Ascending aorta (tissue), 2 donors: ENCODE results near the gene CNTNAP2. TPM values are rescaled to one million over a fixed set of nuclear protein-coding genes. Genes with fewer than 3 reads are reported as not detected.

Experiments used
- DNase-seq, 2 donors: peaks; one replicate each; pipeline ENCODE4 v3.0.0-alpha.2; 2019; ENCODE audit warnings: low spot score in 2 of 2
- H3K27ac ChIP-seq, 2 donors: fragments of 200-600 bp; sonication (generic); one replicate each; pipeline ENCODE4 v1.5.1; 2016 to 2017; ENCODE audit warnings: mild to moderate bottlenecking in 1 of 2
- H3K27me3 ChIP-seq: fragments of 200-600 bp; sonication (generic); one replicate; pipeline ENCODE4 v1.5.1; 2017
- H3K36me3 ChIP-seq, 2 donors: fragments of 200-600 bp; sonication (generic); one replicate each; pipeline ENCODE4 v1.5.1; 2016
- H3K4me1 ChIP-seq, 2 donors: fragments of 200-600 bp; sonication (generic); one replicate each; pipeline ENCODE4 v1.5.1; 2016 to 2017; ENCODE audit warnings: mild to moderate bottlenecking in 1 of 2
- H3K4me3 ChIP-seq, 2 donors: fragments of 200-600 bp; sonication (generic); one replicate each; pipeline ENCODE4 v1.5.1; 2016 to 2017; ENCODE audit warnings: mild to moderate bottlenecking in 1 of 2
- H3K9me3 ChIP-seq, 2 donors: fragments of 200-600 bp; sonication (generic); one replicate each; pipeline ENCODE4 v1.5.1; 2016
- intact Hi-C: fragments of 100-400 bp; cut with DNase I; formaldehyde crosslinking; loops from one replicate; pipeline ENCODE4 v1.15.1; 2023
- total RNA-seq: library from RNA; depleted of rRNA; stranded (reverse); fragments of >200 nt; gene quantifications from one replicate; pipeline ENCODE4 v1.1.0, GENCODE V29; 2016
- TF ChIP-seq, protein P1 (sequence below), 3 experiments: fragments of 200-600 bp in 2 of 3; fragments of 450-650 bp in 1 of 3; sonication (generic) in 2 of 3; IDR thresholded peaks; one replicate each; pipeline ENCODE4 v1.5.1; 2016 to 2019; ENCODE audit warnings: antibody characterized with exemption in 3 of 3, mild to moderate bottlenecking in 1 of 3, moderate library complexity in 1 of 3

CNTNAP2 gene
- total RNA-seq, 1 donor from 2014 or later, result not detected

DNA sequence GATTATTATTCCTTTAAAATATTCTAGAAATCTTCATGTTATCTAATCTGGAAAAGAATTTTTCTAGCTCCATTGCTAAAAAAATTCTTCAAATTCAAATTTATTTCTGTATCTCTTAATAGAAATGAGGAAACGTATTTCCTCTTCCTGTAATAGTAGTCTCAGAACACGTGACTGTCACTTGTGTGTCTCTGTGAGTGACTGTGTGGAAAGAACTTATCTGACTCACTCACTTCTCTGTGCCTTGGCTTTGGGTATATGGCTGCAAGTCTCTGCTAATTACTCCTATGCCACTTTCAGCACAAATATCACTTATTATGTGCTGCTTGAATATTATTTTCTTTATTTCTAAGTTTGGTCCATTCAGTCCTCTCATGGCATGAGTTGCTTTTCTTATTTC, 132.7 kb downstream of the CNTNAP2 start:
- Histone ChIP-seq H3K27ac (no peak overlapping the region), H3K4me3 (no peak overlapping the region), H3K9me3 (no peaks in the 10 kb centered on the region), H3K36me3 (no peaks in the 10 kb centered on the region), H3K4me1 (no peaks in the 10 kb centered on the region), H3K27me3 (no peaks in the 10 kb centered on the region)
- DNase-seq, result no peak
- TF ChIP-seq, protein P1, sequence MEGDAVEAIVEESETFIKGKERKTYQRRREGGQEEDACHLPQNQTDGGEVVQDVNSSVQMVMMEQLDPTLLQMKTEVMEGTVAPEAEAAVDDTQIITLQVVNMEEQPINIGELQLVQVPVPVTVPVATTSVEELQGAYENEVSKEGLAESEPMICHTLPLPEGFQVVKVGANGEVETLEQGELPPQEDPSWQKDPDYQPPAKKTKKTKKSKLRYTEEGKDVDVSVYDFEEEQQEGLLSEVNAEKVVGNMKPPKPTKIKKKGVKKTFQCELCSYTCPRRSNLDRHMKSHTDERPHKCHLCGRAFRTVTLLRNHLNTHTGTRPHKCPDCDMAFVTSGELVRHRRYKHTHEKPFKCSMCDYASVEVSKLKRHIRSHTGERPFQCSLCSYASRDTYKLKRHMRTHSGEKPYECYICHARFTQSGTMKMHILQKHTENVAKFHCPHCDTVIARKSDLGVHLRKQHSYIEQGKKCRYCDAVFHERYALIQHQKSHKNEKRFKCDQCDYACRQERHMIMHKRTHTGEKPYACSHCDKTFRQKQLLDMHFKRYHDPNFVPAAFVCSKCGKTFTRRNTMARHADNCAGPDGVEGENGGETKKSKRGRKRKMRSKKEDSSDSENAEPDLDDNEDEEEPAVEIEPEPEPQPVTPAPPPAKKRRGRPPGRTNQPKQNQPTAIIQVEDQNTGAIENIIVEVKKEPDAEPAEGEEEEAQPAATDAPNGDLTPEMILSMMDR (IDR thresholded peaks at IDR 0.05), result no peak
- intact Hi-C loops, result no loop called here

DNA sequence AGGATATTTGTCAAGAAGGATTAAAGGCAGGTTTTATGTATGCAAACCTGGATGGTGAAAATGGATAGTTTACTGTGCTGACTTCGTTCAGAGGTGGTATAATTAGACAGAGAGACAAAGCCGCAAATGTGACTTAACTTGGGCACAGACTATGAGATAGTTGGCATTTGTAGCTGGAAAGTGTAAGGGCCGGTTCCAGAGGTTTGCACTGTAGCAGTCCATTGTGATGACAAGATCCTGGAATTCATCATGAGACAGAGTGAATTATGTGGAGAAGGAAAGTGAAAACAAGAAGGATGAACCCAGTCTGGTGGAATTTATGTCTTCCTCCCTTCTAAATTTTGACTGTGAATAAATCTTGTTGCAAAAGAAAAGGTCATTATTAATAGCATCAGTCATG, 139.0 kb downstream of the CNTNAP2 start:
- no peaks in the 10 kb centered on the region for H3K36me3 ChIP-seq
- H3K27me3 ChIP-seq, result no peaks in the 10 kb centered on the region
- H3K4me3 ChIP-seq, result no peak overlapping the region
- no peak overlapping the region for H3K27ac ChIP-seq
- no peaks in the 10 kb centered on the region for H3K9me3 ChIP-seq
- no peak for DNase-seq
- intact Hi-C loops, result no loop called here
- TF ChIP-seq, protein P1 (IDR thresholded peaks at IDR 0.05), result no peak
- no peaks in the 10 kb centered on the region for H3K4me1 ChIP-seq

DNA sequence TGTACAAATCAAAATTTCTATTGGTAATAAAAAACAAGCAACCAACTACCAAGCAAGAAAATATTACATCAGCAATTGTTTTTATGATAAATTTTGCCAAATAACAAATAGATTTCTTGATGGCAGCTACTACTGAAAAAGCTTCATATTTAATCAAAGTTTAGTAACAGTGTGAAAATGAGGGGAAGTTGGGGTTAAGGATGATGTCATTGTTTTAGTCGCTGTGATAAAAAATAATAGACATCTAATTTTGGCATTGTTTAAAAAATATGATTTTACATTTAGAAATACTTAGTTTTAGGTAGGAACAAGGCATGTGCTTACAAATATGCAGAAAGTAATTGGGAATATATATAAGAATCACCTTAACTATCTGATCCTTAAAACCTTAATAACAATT, 145.9 kb downstream of the CNTNAP2 start:
- Histone ChIP-seq H3K36me3 (no peaks in the 10 kb centered on the region), H3K27ac (no peak overlapping the region), H3K27me3 (no peaks in the 10 kb centered on the region), H3K9me3 (no peaks in the 10 kb centered on the region), H3K4me3 (no peak overlapping the region), H3K4me1 (no peaks in the 10 kb centered on the region)
- intact Hi-C loops, result no loop called here
- TF ChIP-seq, protein P1 (IDR thresholded peaks at IDR 0.05), result no peak
- DNase-seq, result no peak

DNA sequence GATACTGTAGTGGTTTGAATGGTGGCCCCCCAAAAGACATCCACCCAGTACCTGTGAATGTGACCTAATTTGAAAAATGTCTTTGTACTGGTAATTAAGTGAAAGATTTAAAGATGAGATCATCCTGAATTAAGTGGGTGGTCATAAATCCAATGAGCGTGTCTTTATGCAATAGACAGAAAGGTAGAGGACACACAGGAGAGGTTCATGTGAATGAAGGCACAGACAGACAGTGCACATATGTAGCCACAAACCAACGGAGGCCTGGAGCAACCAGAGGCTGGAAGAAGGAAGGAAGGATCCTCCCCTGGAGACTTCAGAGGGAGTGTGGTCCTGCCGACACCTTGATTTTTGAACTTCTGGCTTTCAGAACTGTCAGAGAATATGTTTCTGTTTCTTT, 160.3 kb downstream of the CNTNAP2 start:
- intact Hi-C loops, result no loop called here
- no peak for DNase-seq
- H3K27ac ChIP-seq, result no peak overlapping the region

DNA sequence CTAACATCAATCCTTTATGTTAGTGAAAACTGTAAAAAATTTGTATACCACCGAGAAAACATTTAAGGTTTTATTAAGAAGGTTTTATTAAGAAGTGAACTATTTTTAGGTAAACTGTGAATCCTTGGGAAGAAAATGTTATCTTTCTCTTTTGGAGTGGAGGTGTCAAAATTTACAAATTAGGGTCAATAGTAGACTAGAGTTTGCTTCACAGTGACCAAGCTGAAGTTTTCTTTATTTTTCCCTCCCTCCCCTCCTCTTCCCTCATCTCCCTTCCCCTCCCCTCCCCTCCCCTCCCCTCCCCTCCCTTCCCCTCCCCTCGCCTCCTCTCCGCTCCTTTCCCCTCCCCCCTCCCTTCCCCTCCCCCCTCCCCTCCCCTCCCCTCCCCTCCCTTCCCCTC, 168.8 kb downstream of the CNTNAP2 start:
- Histone ChIP-seq H3K4me1 (no peaks in the 10 kb centered on the region), H3K27ac (no peak overlapping the region), H3K36me3 (no peaks in the 10 kb centered on the region), H3K9me3 (no peaks in the 10 kb centered on the region), H3K4me3 (no peak overlapping the region), H3K27me3 (no peaks in the 10 kb centered on the region)
- no peak for DNase-seq
- intact Hi-C loops, result no loop called here
- TF ChIP-seq, protein P1 (IDR thresholded peaks at IDR 0.05), result no peak

More for the DNA sequence above, 160.3 kb downstream of the CNTNAP2 start:
- Histone ChIP-seq H3K36me3 (no peaks in the 10 kb centered on the region), H3K4me3 (no peak overlapping the region), H3K9me3 (no peaks in the 10 kb centered on the region), H3K27me3 (no peaks in the 10 kb centered on the region), H3K4me1 (no peaks in the 10 kb centered on the region)
- TF ChIP-seq, protein P1 (IDR thresholded peaks at IDR 0.05), result no peak

DNA sequence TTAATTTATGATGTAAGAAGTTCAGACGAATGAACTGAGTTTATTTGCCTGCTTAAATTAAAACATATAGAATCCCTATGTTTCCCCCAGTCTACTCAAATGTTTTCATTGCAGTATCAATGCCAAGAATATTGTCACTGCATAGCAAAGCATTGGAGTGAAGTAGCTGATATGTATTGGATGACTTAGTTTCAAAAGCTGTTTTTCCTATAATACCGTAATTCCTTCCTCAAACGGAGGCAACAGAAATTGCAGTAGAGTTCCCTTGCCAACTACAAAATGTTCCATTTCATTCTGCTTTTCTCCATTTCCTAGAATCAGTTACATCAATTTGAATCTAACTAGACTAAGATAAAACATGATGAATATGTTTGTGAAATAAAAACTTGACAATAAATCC, 174.1 kb downstream of the CNTNAP2 start:
- intact Hi-C loops, result no loop called here
- no peak overlapping the region for H3K27ac ChIP-seq
- no peak overlapping the region for H3K4me3 ChIP-seq
- H3K4me1 ChIP-seq, result no peaks in the 10 kb centered on the region
- TF ChIP-seq, protein P1 (IDR thresholded peaks at IDR 0.05), result no peak
- no peak for DNase-seq
- H3K9me3 ChIP-seq, result no peaks in the 10 kb centered on the region
- no peaks in the 10 kb centered on the region for H3K27me3 ChIP-seq
- no peaks in the 10 kb centered on the region for H3K36me3 ChIP-seq
